Left lung (tissue), 10 donors: ENCODE data around the gene ZNF804B. TPM values are rescaled to one million over a fixed set of nuclear protein-coding genes. Genes with fewer than 3 reads are reported as not detected.

ENCODE experiments used
- ATAC-seq: fragments of 200-7000 bp; cut with Tn5 transposase; one replicate; pipeline ENCODE4 v1.9.1; 2020; ENCODE audit warnings: moderate library complexity
- DNase-seq, 4 donors: peaks; one replicate each; pipeline ENCODE4 v3.0.0-alpha.2; 2013 to 2020
- H3K27ac ChIP-seq, 2 donors: fragments of 200-600 bp; sonication (generic) in 1 of 2; one replicate each; pipeline versions ENCODE4 v1.5.0 to v1.8.0; 2020 to 2021
- H3K27me3 ChIP-seq, 2 donors: fragments of 200-600 bp; sonication (generic) in 1 of 2; one replicate each; pipeline versions ENCODE4 v1.5.0 to v1.8.0; 2020 to 2021
- H3K36me3 ChIP-seq, 2 donors: fragments of 200-600 bp; sonication (generic) in 1 of 2; one replicate each; pipeline versions ENCODE4 v1.5.0 to v1.8.0; 2020 to 2021
- H3K4me1 ChIP-seq, 2 donors: fragments of 200-600 bp; one replicate each; pipeline ENCODE4 v1.8.0; 2021
- H3K4me3 ChIP-seq, 2 donors: fragments of 200-600 bp; sonication (generic) in 1 of 2; one replicate each; pipeline versions ENCODE4 v1.5.0 to v1.8.0; 2020 to 2021; ENCODE audit warnings: mild to moderate bottlenecking in 1 of 2
- H3K9me3 ChIP-seq, 2 donors: fragments of 200-600 bp; sonication (generic) in 1 of 2; one replicate each; pipeline versions ENCODE4 v1.5.0 to v1.8.0; 2020 to 2021
- intact Hi-C, 2 donors: fragments of 100-400 bp; cut with DNase I; formaldehyde crosslinking; loops; one replicate each; pipeline versions ENCODE4 v1.11.2 to v1.14.2; 2022
- polyA plus RNA-seq, 6 donors: library from polyadenylated mRNA; unstranded; fragments of 120-200 nt; gene quantifications; one replicate each; pipeline ENCODE4 v1.2.1, GENCODE V29; 2013; ENCODE audit not compliant: insufficient read length in 6 of 6
- total RNA-seq, 2 donors: library from RNA; stranded (reverse); fragmentation: NEBNext Ultra II Directional; extraction: Animal tissue kit (Norgen Biotek cat#: 25700); gene quantifications; one replicate each; pipeline ENCODE4 v1.2.1, GENCODE V29; 2021
- TF ChIP-seq, protein P1 (sequence below), 2 donors: fragments of 200-600 bp; sonication (generic) in 1 of 2; IDR thresholded peaks; one replicate each; pipeline versions ENCODE4 v1.5.0 to v1.8.0; 2021; ENCODE audit warnings: antibody characterized with exemption in 2 of 2
- donor health status: DM: no; HTN: yes; CAD: no.
- donor health status: DM: no; HTN: no; CAD: no.

Gene ZNF804B
- total and polyA plus RNA-seq, 8 donors = 0.05 to 0.14 (median 0.09) TPM; not detected in 3

DNA sequence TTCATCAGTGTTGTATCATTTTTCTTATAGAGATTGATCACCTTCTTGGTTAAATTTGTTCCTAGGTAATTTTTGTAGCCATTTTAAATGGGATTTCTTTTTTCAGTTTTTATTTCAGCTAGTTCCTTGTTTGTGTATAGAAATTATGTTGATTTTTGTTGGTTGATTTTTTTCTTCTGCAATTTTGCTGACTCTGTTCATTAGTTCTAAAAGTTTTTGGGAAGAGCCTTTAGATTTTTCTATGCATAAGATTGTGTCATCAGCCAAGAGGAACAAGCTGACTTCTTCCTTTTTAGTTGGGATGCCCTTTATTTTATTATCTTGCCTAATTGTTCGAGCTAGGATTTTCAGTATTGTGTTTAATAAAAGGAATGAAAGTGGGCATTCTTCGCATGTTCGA, 258.2 kb downstream of the ZNF804B start:
- H3K36me3 ChIP-seq = no peaks in the 10 kb centered on the region
- no peak overlapping the region for H3K27ac ChIP-seq
- TF ChIP-seq, protein P1, sequence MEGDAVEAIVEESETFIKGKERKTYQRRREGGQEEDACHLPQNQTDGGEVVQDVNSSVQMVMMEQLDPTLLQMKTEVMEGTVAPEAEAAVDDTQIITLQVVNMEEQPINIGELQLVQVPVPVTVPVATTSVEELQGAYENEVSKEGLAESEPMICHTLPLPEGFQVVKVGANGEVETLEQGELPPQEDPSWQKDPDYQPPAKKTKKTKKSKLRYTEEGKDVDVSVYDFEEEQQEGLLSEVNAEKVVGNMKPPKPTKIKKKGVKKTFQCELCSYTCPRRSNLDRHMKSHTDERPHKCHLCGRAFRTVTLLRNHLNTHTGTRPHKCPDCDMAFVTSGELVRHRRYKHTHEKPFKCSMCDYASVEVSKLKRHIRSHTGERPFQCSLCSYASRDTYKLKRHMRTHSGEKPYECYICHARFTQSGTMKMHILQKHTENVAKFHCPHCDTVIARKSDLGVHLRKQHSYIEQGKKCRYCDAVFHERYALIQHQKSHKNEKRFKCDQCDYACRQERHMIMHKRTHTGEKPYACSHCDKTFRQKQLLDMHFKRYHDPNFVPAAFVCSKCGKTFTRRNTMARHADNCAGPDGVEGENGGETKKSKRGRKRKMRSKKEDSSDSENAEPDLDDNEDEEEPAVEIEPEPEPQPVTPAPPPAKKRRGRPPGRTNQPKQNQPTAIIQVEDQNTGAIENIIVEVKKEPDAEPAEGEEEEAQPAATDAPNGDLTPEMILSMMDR (IDR thresholded peaks at IDR 0.05) = no peak
- DNase-seq (no peak), ATAC-seq (no peak)
- H3K4me3 ChIP-seq = no peak overlapping the region
- intact Hi-C loops = no loop called here
- no peaks in the 10 kb centered on the region for H3K4me1 ChIP-seq
- H3K9me3 ChIP-seq = peaks cover 0 to 28% of the 10 kb centered on the region in 2 donors
- no peaks in the 10 kb centered on the region for H3K27me3 ChIP-seq

DNA sequence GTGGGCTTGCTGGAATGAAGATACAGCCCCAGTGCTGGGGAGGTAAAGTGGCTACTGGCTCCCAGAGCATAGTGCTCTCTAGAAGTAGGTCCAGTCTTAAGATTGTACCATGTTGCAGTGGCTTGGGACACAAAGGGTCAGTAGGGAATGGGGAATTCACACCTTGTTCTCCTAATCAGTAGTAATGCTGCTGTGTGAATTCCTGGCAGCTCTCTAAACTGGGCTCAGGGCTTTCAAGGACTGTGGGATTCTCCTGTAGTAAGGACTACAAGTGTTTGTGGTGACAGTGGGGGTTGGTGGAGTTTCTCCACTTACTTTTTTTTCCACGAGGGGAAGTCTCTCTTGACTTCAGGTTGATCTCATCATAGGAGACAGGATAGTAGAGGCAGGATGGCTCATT, 262.2 kb downstream of the ZNF804B start:
- TF ChIP-seq, protein P1 (IDR thresholded peaks at IDR 0.05) = no peak

DNA sequence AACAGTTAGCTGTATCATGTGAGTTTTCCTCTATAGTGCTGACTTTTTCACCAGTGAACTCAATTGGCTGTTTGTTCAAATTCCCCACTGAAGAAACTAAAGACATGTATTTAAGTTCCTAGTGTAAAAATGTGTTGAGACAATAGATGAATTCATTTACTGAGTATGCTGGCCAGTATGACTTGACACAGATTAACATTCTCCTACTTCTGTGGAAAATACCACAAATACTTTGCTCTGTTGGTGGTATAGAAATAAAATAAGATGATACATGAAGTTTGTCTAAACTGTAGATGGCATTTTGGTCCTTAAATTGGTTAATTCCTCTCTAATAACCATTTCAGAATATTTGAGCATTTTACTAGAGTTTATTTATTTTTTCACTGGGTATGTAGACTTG, 263.7 kb downstream of the ZNF804B start:
- Histone ChIP-seq H3K27ac (no peak overlapping the region), H3K27me3 (no peaks in the 10 kb centered on the region), H3K4me1 (no peaks in the 10 kb centered on the region), H3K36me3 (no peaks in the 10 kb centered on the region), H3K9me3 (peaks cover 0 to 18% of the 10 kb centered on the region in 2 donors), H3K4me3 (no peak overlapping the region)
- no peak for DNase-seq
- ATAC-seq = no peak
- TF ChIP-seq, protein P1 (IDR thresholded peaks at IDR 0.05) = no peak
- intact Hi-C loops = no loop called here

More for the DNA sequence above, 262.2 kb downstream of the ZNF804B start:
- ATAC-seq = no peak
- DNase-seq = no peak
- intact Hi-C loops = no loop called here
- Histone ChIP-seq H3K4me1 (no peaks in the 10 kb centered on the region), H3K36me3 (no peaks in the 10 kb centered on the region), H3K27me3 (no peaks in the 10 kb centered on the region), H3K27ac (no peak overlapping the region), H3K4me3 (no peak overlapping the region), H3K9me3 (peaks cover 0 to 23% of the 10 kb centered on the region in 2 donors)

DNA sequence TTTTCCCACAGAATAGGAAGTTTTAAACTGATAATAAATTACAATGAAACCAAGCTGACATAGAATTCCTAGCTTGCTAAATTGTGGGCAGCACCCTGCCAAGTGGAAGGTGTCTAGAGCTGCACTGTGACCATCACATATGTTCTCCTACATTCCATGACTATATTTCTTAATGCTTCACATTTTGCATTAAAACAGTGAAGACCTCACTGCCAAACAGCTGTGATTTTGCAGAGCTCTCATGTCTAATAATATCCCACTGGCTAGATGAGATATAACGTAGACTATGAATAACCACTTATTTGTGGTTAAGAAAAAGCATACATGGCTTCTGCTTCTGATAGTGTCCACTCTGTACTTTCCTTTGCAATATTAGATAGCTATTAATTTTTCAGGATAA, 264.4 kb downstream of the ZNF804B start:
- H3K9me3 ChIP-seq = peaks cover 0 to 14% of the 10 kb centered on the region in 2 donors
- DNase-seq = no peak
- H3K4me1 ChIP-seq = no peaks in the 10 kb centered on the region
- no peak overlapping the region for H3K4me3 ChIP-seq
- H3K36me3 ChIP-seq = no peaks in the 10 kb centered on the region
- no peak overlapping the region for H3K27ac ChIP-seq
- intact Hi-C loops = no loop called here
- no peaks in the 10 kb centered on the region for H3K27me3 ChIP-seq
- no peak for ATAC-seq
- TF ChIP-seq, protein P1 (IDR thresholded peaks at IDR 0.05) = no peak

DNA sequence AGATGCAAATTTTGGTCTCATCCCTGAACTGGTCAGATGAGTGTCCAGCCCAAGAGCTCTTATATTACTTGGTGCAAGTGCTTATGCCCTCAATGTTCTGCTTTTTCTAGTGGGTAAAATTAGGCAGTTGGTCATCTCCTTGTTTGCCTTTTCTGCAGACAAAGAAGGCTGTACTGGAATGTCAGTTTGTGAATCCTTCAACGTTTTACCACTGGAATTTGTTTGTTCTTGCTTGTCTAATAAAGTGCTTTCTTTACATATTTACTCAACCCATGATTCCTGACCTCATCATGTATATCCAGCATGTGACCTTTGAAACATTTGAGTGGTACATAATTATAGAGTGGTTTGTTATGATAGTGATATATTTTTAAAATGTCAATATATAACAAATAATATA, 268.3 kb downstream of the ZNF804B start:
- TF ChIP-seq, protein P1 (IDR thresholded peaks at IDR 0.05) = no peak
- H3K4me1 ChIP-seq = no peaks in the 10 kb centered on the region
- no peaks in the 10 kb centered on the region for H3K9me3 ChIP-seq
- ATAC-seq (no peak), DNase-seq (no peak)
- no peaks in the 10 kb centered on the region for H3K27me3 ChIP-seq
- no peaks in the 10 kb centered on the region for H3K36me3 ChIP-seq
- intact Hi-C loops = no loop called here
- no peak overlapping the region for H3K4me3 ChIP-seq
- no peak overlapping the region for H3K27ac ChIP-seq
